ENCODE results near the gene FADS2.

FADS2 gene

DNA sequence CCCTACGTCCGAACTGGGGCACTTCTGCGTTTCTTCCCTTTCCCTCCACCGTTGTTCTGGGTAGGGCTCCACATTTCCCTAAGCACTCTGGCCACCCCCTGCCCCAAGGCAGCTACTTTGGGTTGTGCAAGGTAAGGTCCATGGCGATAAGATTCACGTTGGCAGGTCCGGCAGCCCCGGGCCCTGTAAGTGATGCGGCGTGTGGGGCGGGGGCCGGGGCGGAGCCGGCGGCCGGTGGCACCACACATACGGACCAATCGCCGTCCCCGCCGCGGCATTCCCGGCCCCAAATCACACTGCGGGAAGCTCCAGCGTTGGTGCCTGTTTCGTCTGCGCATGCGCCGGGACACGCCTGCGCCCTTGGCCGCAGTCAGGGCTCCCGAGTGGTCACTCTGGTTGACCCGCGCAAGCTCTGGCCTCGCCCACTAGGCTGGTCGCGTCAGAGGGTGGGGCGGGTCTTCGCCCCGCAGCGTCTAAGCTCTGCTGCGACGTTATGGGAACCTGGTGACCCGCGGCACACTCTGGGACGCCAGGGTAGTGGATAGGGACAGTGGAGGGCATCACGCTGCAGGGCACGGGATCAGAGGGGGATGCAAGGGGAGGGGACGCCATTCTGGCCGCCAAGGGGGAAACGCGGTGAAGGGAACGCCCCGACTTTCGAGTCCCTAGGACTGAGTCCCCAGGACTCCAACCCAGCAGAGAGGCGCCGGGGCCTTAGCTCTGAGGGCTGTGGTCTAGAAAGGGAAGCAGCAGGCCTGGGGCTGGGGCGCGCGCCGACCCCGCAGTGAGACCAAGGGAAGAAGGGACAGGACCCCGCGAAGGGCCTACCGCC is 12.9 kb upstream of the FADS2 start:
- peaks cover 16% of the 10 kb centered on the region for H3F3A ChIP-seq (ENCODE audit: control insufficient read depth, insufficient read depth)
- H3K79me2 ChIP-seq (ENCODE audit: control insufficient read depth, low read length) = peaks cover 46% of the 10 kb centered on the region
- H3K36me3 ChIP-seq (ENCODE audit: control insufficient read depth, low read length) = peaks cover 59% of the 10 kb centered on the region

DNA sequence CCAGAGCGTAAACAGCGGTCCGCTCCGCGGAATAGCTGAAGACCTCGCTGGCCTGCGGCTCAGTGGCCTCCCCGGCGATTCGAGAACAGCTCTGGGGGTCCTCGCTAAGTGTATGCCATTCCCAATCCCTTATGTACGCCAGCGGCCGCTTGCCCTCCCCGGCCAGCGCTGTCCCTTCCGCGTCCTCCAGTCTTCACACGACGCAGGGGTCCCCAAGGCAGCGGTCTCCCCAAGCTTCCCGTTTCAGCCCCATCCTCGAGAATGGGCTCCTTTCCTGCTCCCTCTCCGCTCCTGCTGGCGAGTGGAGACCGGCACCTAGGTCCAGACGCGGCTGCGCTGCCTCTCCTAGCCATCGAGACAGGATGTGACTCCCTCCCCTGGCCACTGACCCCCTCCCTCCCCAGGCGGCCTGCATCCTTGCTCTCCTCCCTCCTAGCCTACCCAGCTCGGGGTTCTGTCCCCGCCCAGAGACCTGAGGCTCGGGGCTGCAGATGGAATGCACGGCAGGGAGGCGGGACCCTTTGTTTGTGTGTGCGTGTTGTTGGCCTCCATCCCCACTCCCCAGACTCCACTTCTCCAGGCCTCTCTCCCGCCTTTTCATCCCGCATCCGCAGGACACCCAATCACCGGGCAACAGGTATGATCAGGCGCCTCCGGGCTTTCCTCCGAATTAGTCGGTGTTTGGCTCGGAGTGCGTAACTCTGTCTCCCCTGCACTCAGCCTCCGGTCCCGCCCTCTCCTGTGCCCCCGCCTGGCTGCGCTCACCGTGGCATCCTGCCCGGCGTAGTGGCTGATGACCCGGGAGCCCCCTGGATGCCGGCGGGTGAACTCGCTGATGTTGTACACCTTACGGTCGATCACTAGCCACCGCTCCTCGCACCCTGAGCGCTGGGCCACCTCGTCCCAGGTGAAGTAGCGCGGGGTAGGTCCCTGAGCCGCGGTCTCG is 12.0 kb upstream of the FADS2 start:
- peaks cover 25% of the 10 kb centered on the region for H3K4me1 ChIP-seq (ENCODE audit: control insufficient read depth, low read length)
- H3K9me2 ChIP-seq (replicated peaks; ENCODE audit: control insufficient read depth, low read length) = no peaks in the 10 kb centered on the region
- H3F3A ChIP-seq (ENCODE audit: control insufficient read depth, insufficient read depth) = peaks cover 16% of the 10 kb centered on the region
- no peaks in the 10 kb centered on the region for H3K9me3 ChIP-seq (ENCODE audit: control insufficient read depth, insufficient read depth, low read length)
- H3K4me2 ChIP-seq (ENCODE audit: low read length) = peak overlapping the region; percentile 92
- H4K20me1 ChIP-seq (ENCODE audit: control insufficient read depth, insufficient read depth, low read depth, low read length) = no peaks in the 10 kb centered on the region
- H3K36me3 ChIP-seq (ENCODE audit: control insufficient read depth, low read length) = peaks cover 50% of the 10 kb centered on the region
- no peak for TF ChIP-seq EZH2phosphoT487 (IDR thresholded peaks at IDR 0.05; ENCODE audit: borderline replicate concordance, low read length)
- TF ChIP-seq, protein P1, sequence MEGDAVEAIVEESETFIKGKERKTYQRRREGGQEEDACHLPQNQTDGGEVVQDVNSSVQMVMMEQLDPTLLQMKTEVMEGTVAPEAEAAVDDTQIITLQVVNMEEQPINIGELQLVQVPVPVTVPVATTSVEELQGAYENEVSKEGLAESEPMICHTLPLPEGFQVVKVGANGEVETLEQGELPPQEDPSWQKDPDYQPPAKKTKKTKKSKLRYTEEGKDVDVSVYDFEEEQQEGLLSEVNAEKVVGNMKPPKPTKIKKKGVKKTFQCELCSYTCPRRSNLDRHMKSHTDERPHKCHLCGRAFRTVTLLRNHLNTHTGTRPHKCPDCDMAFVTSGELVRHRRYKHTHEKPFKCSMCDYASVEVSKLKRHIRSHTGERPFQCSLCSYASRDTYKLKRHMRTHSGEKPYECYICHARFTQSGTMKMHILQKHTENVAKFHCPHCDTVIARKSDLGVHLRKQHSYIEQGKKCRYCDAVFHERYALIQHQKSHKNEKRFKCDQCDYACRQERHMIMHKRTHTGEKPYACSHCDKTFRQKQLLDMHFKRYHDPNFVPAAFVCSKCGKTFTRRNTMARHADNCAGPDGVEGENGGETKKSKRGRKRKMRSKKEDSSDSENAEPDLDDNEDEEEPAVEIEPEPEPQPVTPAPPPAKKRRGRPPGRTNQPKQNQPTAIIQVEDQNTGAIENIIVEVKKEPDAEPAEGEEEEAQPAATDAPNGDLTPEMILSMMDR (IDR thresholded peaks at IDR 0.05; ENCODE audit: low read depth, low read length, poor library complexity, severe bottlenecking) = no peak
- peak overlapping the region; percentile 87 for H3K27ac ChIP-seq (ENCODE audit: low read depth, low read length)
- no peaks in the 10 kb centered on the region for H3K27me3 ChIP-seq (ENCODE audit: control insufficient read depth, low read length)
- peak overlapping the region; percentile 92 for H3K4me3 ChIP-seq (ENCODE audit: low read length)
- H3K79me2 ChIP-seq (ENCODE audit: control insufficient read depth, low read length) = peaks cover 46% of the 10 kb centered on the region

More for the DNA sequence above, 12.9 kb upstream of the FADS2 start:
- H3K27ac ChIP-seq (ENCODE audit: low read depth, low read length) = peak overlapping the region; percentile 87
- no peaks in the 10 kb centered on the region for H3K27me3 ChIP-seq (ENCODE audit: control insufficient read depth, low read length)
- peak overlapping the region; percentile 92 for H3K4me3 ChIP-seq (ENCODE audit: low read length)
- no peaks in the 10 kb centered on the region for H3K9me2 ChIP-seq (replicated peaks; ENCODE audit: control insufficient read depth, low read length)
- peak overlapping the region; percentile 92 for H3K4me2 ChIP-seq (ENCODE audit: low read length)
- no peak for TF ChIP-seq EZH2phosphoT487 (IDR thresholded peaks at IDR 0.05; ENCODE audit: borderline replicate concordance, low read length)
- TF ChIP-seq, protein P1 (IDR thresholded peaks at IDR 0.05; ENCODE audit: low read depth, low read length, poor library complexity, severe bottlenecking) = no peak
- H3K4me1 ChIP-seq (ENCODE audit: control insufficient read depth, low read length) = peaks cover 25% of the 10 kb centered on the region
- no peaks in the 10 kb centered on the region for H3K9me3 ChIP-seq (ENCODE audit: control insufficient read depth, insufficient read depth, low read length)
- H4K20me1 ChIP-seq (ENCODE audit: control insufficient read depth, insufficient read depth, low read depth, low read length) = no peaks in the 10 kb centered on the region

DNA sequence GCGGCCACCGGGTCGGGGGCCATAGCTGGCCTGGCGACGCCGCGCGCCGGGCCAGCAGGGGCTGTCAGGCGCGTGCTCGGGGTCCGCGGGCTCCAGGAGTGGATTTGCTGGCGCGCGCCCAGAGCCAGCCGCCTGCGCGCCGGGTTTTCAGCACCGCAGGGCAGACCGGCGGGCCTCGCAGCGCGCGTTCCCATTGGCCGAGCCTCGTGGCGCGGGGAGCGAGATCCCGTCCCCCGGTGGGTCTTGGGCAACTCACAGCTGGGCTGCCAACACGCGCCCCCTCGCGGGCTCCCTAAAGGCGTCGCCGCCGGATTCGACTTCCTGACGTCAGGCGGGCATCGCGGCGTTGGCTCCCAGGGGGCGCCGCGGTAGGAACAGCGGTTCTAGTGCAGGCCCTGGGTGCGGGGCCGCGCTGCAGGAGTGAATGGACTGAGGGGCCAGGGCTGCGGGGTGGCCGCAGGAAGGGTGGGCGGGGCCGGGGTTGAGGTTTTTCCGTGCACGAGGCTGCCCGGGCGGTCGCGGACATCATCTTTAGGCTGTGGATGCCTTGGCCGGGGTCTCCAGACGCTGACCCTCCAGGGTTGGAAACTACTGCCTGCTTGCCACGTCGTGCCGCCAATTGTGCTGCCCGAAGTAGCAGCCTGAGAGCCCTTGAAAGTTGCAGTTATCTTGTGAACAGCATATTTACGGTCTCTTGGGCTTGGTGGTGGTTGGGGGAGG is 11.2 kb upstream of the FADS2 start, which contains the start of gene FADS1:
TSS of gene FADS1 (minus strand) at position 268 of the 720 bp plus-strand sequence. CDS start at position 194, 74 bp downstream.
- peaks cover 46% of the 10 kb centered on the region for H3K79me2 ChIP-seq (ENCODE audit: control insufficient read depth, low read length)
- TF ChIP-seq, protein P1 (IDR thresholded peaks at IDR 0.05; ENCODE audit: low read depth, low read length, poor library complexity, severe bottlenecking) = peak; percentile 62
- no peak for TF ChIP-seq EZH2phosphoT487 (IDR thresholded peaks at IDR 0.05; ENCODE audit: borderline replicate concordance, low read length)

More for the DNA sequence above, 11.2 kb upstream of the FADS2 start, which contains the start of gene FADS1:
- Histone ChIP-seq H3K27me3 (ENCODE audit: control insufficient read depth, low read length) (no peaks in the 10 kb centered on the region), H3F3A (ENCODE audit: control insufficient read depth, insufficient read depth) (peaks cover 19% of the 10 kb centered on the region), H4K20me1 (ENCODE audit: control insufficient read depth, insufficient read depth, low read depth, low read length) (no peaks in the 10 kb centered on the region), H3K36me3 (ENCODE audit: control insufficient read depth, low read length) (peaks cover 42% of the 10 kb centered on the region), H3K4me3 (ENCODE audit: low read length) (peak within 1 kb of the TSS; percentile 92), H3K9me2 (replicated peaks; ENCODE audit: control insufficient read depth, low read length) (no peaks in the 10 kb centered on the region), H3K4me2 (ENCODE audit: low read length) (peak within 1 kb of the TSS; percentile 92), H3K4me1 (ENCODE audit: control insufficient read depth, low read length) (peaks cover 25% of the 10 kb centered on the region), H3K9me3 (ENCODE audit: control insufficient read depth, insufficient read depth, low read length) (no peaks in the 10 kb centered on the region), H3K27ac (ENCODE audit: low read depth, low read length) (peak within 1 kb of the TSS; percentile 87)
